DND-41 (cell line): ENCODE data around the gene PRAME.

ENCODE experiments used
- ATAC-seq: fragments of 200-7000 bp; cut with Tn5 transposase; 3 replicates; pipeline ENCODE4 v1.9.1; 2021; ENCODE audit warnings: low read depth; ENCODE audit not compliant: insufficient read depth
- DNase-seq: peaks from one replicate; pipeline ENCODE4 v3.0.0-alpha.2; 2020
- H2AFZ ChIP-seq: 2 replicates; pipeline ENCODE4 v1.6.0; 2012; ENCODE audit warnings: low read depth, low read length
- H3K27ac ChIP-seq: 2 replicates; pipeline ENCODE4 v1.5.1; 2012; ENCODE audit warnings: low read length, inconsistent platforms
- H3K27me3 ChIP-seq: fragments of 200-600 bp; sonication (generic); 2 replicates; pipeline ENCODE4 v1.6.0; 2012; ENCODE audit warnings: low read length, mild to moderate bottlenecking, inconsistent platforms; ENCODE audit not compliant: insufficient read depth, poor library complexity
- H3K36me3 ChIP-seq: 2 replicates; pipeline ENCODE4 v1.5.1; 2012; ENCODE audit warnings: low read length, inconsistent platforms; ENCODE audit not compliant: insufficient read depth
- H3K4me1 ChIP-seq: 2 replicates; pipeline ENCODE4 v1.5.1; 2012; ENCODE audit warnings: mild to moderate bottlenecking, low read length; ENCODE audit not compliant: insufficient read depth
- H3K4me2 ChIP-seq: 2 replicates; pipeline ENCODE4 v1.6.0; 2012; ENCODE audit warnings: mild to moderate bottlenecking, moderate library complexity, low read length, inconsistent platforms; ENCODE audit not compliant: insufficient read depth
- H3K4me3 ChIP-seq, 2 experiments: fragments of 200-600 bp in 1 of 2; shearing (Covaris generic) in 1 of 2; 2 replicates each; pipeline ENCODE4 v1.5.1; 2012 to 2016; ENCODE audit warnings: inconsistent platforms in 2 of 2, low read length in 2 of 2, mild to moderate bottlenecking in 2 of 2, low read depth in 1 of 2, moderate library complexity in 1 of 2
- H3K79me2 ChIP-seq: 2 replicates; pipeline ENCODE4 v1.6.0; 2012; ENCODE audit warnings: low read length, inconsistent platforms; ENCODE audit not compliant: insufficient read depth
- H3K9ac ChIP-seq: 2 replicates; pipeline ENCODE4 v1.6.0; 2012; ENCODE audit warnings: low read depth, mild to moderate bottlenecking, inconsistent platforms, low read length, moderate library complexity
- H3K9me3 ChIP-seq: 2 replicates; pipeline ENCODE4 v1.5.1; 2012; ENCODE audit warnings: low read length, moderate library complexity, mild to moderate bottlenecking, inconsistent platforms; ENCODE audit not compliant: insufficient read depth, severe bottlenecking
- H4K20me1 ChIP-seq: 2 replicates; pipeline ENCODE4 v1.6.0; 2012; ENCODE audit warnings: low read length; ENCODE audit not compliant: insufficient read depth
- CTCF ChIP-seq: IDR thresholded peaks from 2 replicates; pipeline ENCODE4 v1.5.1; 2012; ENCODE audit warnings: borderline replicate concordance, low read length, moderate library complexity, mild to moderate bottlenecking; ENCODE audit not compliant: poor library complexity, severe bottlenecking; ENCODE audit errors: extremely low read depth
- EZH2 ChIP-seq: IDR thresholded peaks from 3 replicates; pipeline ENCODE4 v1.6.1; 2012; ENCODE audit warnings: borderline replicate concordance, low read depth, mild to moderate bottlenecking, moderate library complexity, low read length, inconsistent platforms; ENCODE audit not compliant: severe bottlenecking

The PRAME gene

GRCh38 chr22:22520667-22521602 is 38.1 kb downstream of the PRAME start:
- Histone ChIP-seq H3K27me3 (no peaks in the 10 kb centered on the region), H2AFZ (no peak overlapping the region), H3K4me1 (no peaks in the 10 kb centered on the region), H4K20me1 (no peaks in the 10 kb centered on the region), H3K4me2 (no peak overlapping the region), H3K9ac (no peak overlapping the region), H3K27ac (no peak overlapping the region), H3K36me3 (no peaks in the 10 kb centered on the region), H3K79me2 (no peaks in the 10 kb centered on the region), H3K4me3 (no peak overlapping the region), H3K9me3 (no peaks in the 10 kb centered on the region)
- DNase-seq (peak; percentile 13), ATAC-seq (no peak)
- TF ChIP-seq CTCF (no peak), EZH2 (no peak)

GRCh38 chr22:22520020-22520656 is 38.9 kb downstream of the PRAME start, which contains the start of gene ZNF280A:
Gene ZNF280A (minus strand): TSS chr22:22520270. CDS start chr22:22515630, 4,640 bp downstream.
- Histone ChIP-seq H3K9me3 (no peaks in the 10 kb centered on the region), H4K20me1 (no peaks in the 10 kb centered on the region), H3K36me3 (no peaks in the 10 kb centered on the region), H2AFZ (no peak within 1 kb of the TSS; the same call in 1 of the 2 replicates), H3K79me2 (no peaks in the 10 kb centered on the region), H3K27ac (no peak within 1 kb of the TSS), H3K4me1 (no peaks in the 10 kb centered on the region), H3K27me3 (no peaks in the 10 kb centered on the region), H3K9ac (no peak within 1 kb of the TSS), H3K4me3 (no peak within 1 kb of the TSS), H3K4me2 (no peak within 1 kb of the TSS)
- TF ChIP-seq CTCF, result no peak
- TF ChIP-seq EZH2, result no peak
- no peak for DNase-seq
- ATAC-seq, result no peak

GRCh38 chr22:22519591-22519990 is 39.5 kb downstream of the PRAME start:
- TF ChIP-seq CTCF (no peak), EZH2 (no peak)
- Histone ChIP-seq H2AFZ (no peak overlapping the region), H3K4me1 (no peaks in the 10 kb centered on the region), H3K9ac (no peak overlapping the region), H3K27ac (no peak overlapping the region), H3K9me3 (no peaks in the 10 kb centered on the region), H4K20me1 (no peaks in the 10 kb centered on the region), H3K27me3 (no peaks in the 10 kb centered on the region), H3K4me2 (no peak overlapping the region), H3K79me2 (no peaks in the 10 kb centered on the region), H3K4me3 (no peak overlapping the region), H3K36me3 (no peaks in the 10 kb centered on the region)
- DNase-seq (no peak), ATAC-seq (no peak)
